Psoas muscle (tissue), 8 donors: ENCODE data around the gene OAS3. TPM values are rescaled to one million over a fixed set of nuclear protein-coding genes. Genes with fewer than 3 reads are reported as not detected.

Experiments used
- ATAC-seq, 4 donors: fragments of 200-7000 bp; cut with Tn5 transposase; one replicate each; pipeline ENCODE4 v1.9.1; 2020; ENCODE audit warnings: moderate library complexity in 3 of 4, mild to moderate bottlenecking in 2 of 4
- DNase-seq, 2 donors: peaks; one replicate each; pipeline ENCODE4 v3.0.0-alpha.2; 2020
- H3K27ac ChIP-seq: fragments of 200-600 bp; one replicate; pipeline ENCODE4 v1.8.0; 2022
- H3K27me3 ChIP-seq, 3 donors: fragments of 200-600 bp in 1 of 3; one replicate each; pipeline versions ENCODE4 v1.6.1 to v1.8.0; 2013 to 2022; ENCODE audit warnings: low read length in 2 of 3, mild to moderate bottlenecking in 2 of 3, moderate library complexity in 1 of 3; ENCODE audit not compliant: insufficient read depth in 3 of 3
- H3K36me3 ChIP-seq, 2 donors: fragments of 200-600 bp in 1 of 2; one replicate each; pipeline versions ENCODE4 v1.6.1 to v1.8.0; 2013 to 2022; ENCODE audit warnings: low read depth in 1 of 2, mild to moderate bottlenecking in 1 of 2, moderate library complexity in 1 of 2; ENCODE audit not compliant: insufficient read depth in 1 of 2
- H3K4me1 ChIP-seq: fragments of 200-600 bp; one replicate; pipeline ENCODE4 v1.8.0; 2022
- H3K4me3 ChIP-seq: fragments of 200-600 bp; one replicate; pipeline ENCODE4 v1.8.0; 2022; ENCODE audit warnings: mild to moderate bottlenecking
- H3K9me3 ChIP-seq: fragments of 200-600 bp; one replicate; pipeline ENCODE4 v1.8.0; 2022
- CTCF ChIP-seq: fragments of 200-600 bp; IDR thresholded peaks from one replicate; pipeline ENCODE4 v1.8.0; 2022; ENCODE audit warnings: antibody characterized with exemption
- WGBS, 3 donors: extraction: QIAGEN DNeasy Blood & Tissue Kit; methylation state at CpG; one replicate each; pipeline versions ENCODE4 v1.1.6 to v1.1.7; 2013; 5-methylcytosine and 5-hydroxymethylcytosine counted together
- intact Hi-C, 2 donors: fragments of 100-400 bp; cut with DNase I; formaldehyde crosslinking; loops; one replicate each; pipeline versions ENCODE4 v1.11.0 to v1.14.2; 2022
- polyA plus RNA-seq, 3 donors: library from polyadenylated mRNA; stranded (reverse); fragments of 200-250 nt; gene quantifications; one replicate each; pipeline ENCODE4 v1.2.3, GENCODE V29; 2013
- total RNA-seq, 4 donors: library from RNA; stranded (reverse); fragmentation: NEBNext Ultra II Directional in 2 of 4; extraction: Animal tissue kit (Norgen Biotek cat#: 25700) in 2 of 4; gene quantifications; one replicate each; pipeline versions ENCODE4 v1.2.1 to v1.2.4, GENCODE V29; 2021 to 2023
- donor health status: healthy with polysubstance abuse.
- donor health status: DM: no; HTN: no; CAD: no; lungs with moderate emphysema.
- donor health status: Bipolar disorder and iron deficiency.
- donor health status: healthy.
- donor health status: DM: yes; HTN: yes; CAD: no.
- donor health status: DM: no; HTN: no; CAD: no.
- donor health status: DM: no; HTN: no; CAD: no.
- donor health status: DM: yes; HTN: yes; CAD: no.

The OAS3 gene
- total and polyA plus RNA-seq, 7 donors: 1.1 to 6.7 (median 1.7) TPM

- no peak for TF ChIP-seq CTCF
- H3K4me3 ChIP-seq: no peak overlapping the region
- no peaks in the 10 kb centered on the region for H3K36me3 ChIP-seq
- H3K27me3 ChIP-seq: peaks cover 0 to 17% (median 0%) of the 10 kb centered on the region in 3 donors
- no peak for DNase-seq
- H3K4me1 ChIP-seq: no peaks in the 10 kb centered on the region
- peaks cover 5% of the 10 kb centered on the region for H3K9me3 ChIP-seq
- intact Hi-C loops: no loop called here
- no peak overlapping the region for H3K27ac ChIP-seq
- 82 to 95% (median 92%) methylated on average over 1 of the region's 1 CpG for WGBS, 3 donors
- ATAC-seq: no peak
These were observed 4.3 kb downstream of the OAS3 start for GRCh38 chr12:112942572-112942971.

- Histone ChIP-seq H3K27me3 (peaks cover 0 to 9% (median 0%) of the 10 kb centered on the region in 3 donors), H3K4me1 (no peaks in the 10 kb centered on the region), H3K4me3 (no peak overlapping the region), H3K36me3 (no peaks in the 10 kb centered on the region), H3K9me3 (peaks cover 5% of the 10 kb centered on the region), H3K27ac (no peak overlapping the region)
- TF ChIP-seq CTCF: no peak
- intact Hi-C loops: no loop called here
- DNase-seq (no peak), ATAC-seq (no peak)
- WGBS, 3 donors: 92 to 94% (median 92%) methylated on average over 15 of the region's 15 CpGs
These were observed 5.9 kb downstream of the OAS3 start for GRCh38 chr12:112944024-112944690.

GRCh38 chr12:112945515-112945914 lies 7.2 kb downstream of the OAS3 start:
- H3K9me3 ChIP-seq: peaks cover 5% of the 10 kb centered on the region
- TF ChIP-seq CTCF: no peak
- no peaks in the 10 kb centered on the region for H3K4me1 ChIP-seq
- 96 to 98% (median 96%) methylated on average over 4 of the region's 4 CpGs for WGBS, 3 donors
- ATAC-seq: no peak
- no peak for DNase-seq
- no peaks in the 10 kb centered on the region for H3K36me3 ChIP-seq
- intact Hi-C loops: no loop called here
- peaks cover 0 to 4% (median 0%) of the 10 kb centered on the region in 3 donors for H3K27me3 ChIP-seq
- H3K27ac ChIP-seq: no peak overlapping the region
- no peak overlapping the region for H3K4me3 ChIP-seq

- ATAC-seq (no peak), DNase-seq (no peak)
- no peaks in the 10 kb centered on the region for H3K36me3 ChIP-seq
These were observed 8.1 kb downstream of the OAS3 start for GRCh38 chr12:112946236-112947000.

More at GRCh38 chr12:112946236-112947000, 8.1 kb downstream of the OAS3 start:
- intact Hi-C loops: no loop called here
- 80 to 83% (median 82%) methylated on average over 14 of the region's 14 CpGs for WGBS, 3 donors
- H3K27me3 ChIP-seq: no peaks in the 10 kb centered on the region
- no peak overlapping the region for H3K4me3 ChIP-seq
- no peak for TF ChIP-seq CTCF
- peaks cover 5% of the 10 kb centered on the region for H3K9me3 ChIP-seq
- no peak overlapping the region for H3K27ac ChIP-seq
- no peaks in the 10 kb centered on the region for H3K4me1 ChIP-seq
